ENCODE measurements around the gene KCNG2.

The KCNG2 gene

GRCh38 chr18:79866889-79867574 is 69.3 kb downstream of the KCNG2 start:
- Mint-ChIP-seq H3K4me3 (no peak overlapping the region), H3K9me3 (peaks cover 8% of the 10 kb centered on the region), H3K4me1 (no peaks in the 10 kb centered on the region), H3K27ac (no peak overlapping the region), H3K27me3 (peaks cover 4% of the 10 kb centered on the region), H3K36me3 (ENCODE audit: low read depth) (no peaks in the 10 kb centered on the region)
- no peak for DNase-seq
- ATAC-seq, result no peak

DNA sequence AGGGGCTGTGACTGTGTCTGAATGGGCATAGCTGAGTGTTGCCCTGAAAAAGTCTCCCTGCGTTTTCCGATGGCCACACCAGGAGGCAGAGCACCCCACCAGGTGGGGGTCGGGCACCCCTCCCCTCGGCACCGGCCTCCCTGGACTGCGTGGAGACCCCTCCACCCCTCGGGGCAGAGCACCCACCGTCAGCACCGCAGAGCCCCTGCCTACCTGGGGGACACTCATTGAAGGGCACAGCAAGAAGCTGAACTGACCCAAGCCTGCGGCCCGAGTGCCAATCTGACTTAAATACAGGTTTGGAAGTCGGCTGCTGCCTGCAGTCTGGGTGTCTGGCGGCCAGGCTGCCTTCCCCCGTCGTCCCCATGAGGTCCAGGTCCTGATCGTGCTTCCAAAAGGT is 69.9 kb downstream of the KCNG2 start:
- no peak for ATAC-seq
- Mint-ChIP-seq H3K4me1 (no peaks in the 10 kb centered on the region), H3K4me3 (no peak overlapping the region), H3K27ac (no peak overlapping the region), H3K27me3 (peaks cover 2% of the 10 kb centered on the region), H3K36me3 (ENCODE audit: low read depth) (no peaks in the 10 kb centered on the region), H3K9me3 (peaks cover 2% of the 10 kb centered on the region)
- DNase-seq, result no peak

DNA sequence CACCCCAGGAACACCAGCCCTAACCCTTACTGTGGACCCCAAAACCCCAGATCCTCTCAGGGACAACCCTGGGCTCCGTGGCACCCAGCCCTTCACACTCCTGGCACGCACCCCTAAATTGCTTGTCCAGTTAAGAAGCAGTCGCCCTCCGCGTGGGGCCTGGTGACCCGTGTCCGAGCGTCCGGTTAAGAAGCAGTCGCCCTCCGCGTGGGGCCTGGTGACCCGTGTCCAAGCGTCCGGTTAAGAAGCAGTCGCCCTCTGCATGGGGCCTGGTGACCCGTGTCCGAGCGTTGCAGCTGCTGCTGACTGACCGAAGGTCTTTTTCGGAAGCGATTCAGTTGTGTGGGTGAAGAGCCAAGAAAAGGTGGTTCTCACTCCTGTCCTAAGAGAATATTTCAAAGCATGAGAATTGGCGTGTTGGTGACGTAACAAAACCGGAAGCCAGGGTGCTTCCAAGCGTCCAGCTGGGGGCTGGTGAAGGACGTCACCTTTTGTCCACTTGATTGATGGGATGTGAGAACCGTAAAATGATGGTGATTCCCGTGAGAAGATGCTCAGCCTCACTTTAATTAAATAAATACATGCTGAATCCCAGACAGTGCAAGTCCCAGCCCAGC is 70.5 kb downstream of the KCNG2 start:
- Mint-ChIP-seq H3K27me3 (peaks cover 2% of the 10 kb centered on the region), H3K4me3 (no peak overlapping the region), H3K36me3 (ENCODE audit: low read depth) (no peaks in the 10 kb centered on the region), H3K4me1 (no peaks in the 10 kb centered on the region), H3K27ac (no peak overlapping the region), H3K9me3 (no peaks in the 10 kb centered on the region)
- no peak for DNase-seq
- no peak for ATAC-seq

DNA sequence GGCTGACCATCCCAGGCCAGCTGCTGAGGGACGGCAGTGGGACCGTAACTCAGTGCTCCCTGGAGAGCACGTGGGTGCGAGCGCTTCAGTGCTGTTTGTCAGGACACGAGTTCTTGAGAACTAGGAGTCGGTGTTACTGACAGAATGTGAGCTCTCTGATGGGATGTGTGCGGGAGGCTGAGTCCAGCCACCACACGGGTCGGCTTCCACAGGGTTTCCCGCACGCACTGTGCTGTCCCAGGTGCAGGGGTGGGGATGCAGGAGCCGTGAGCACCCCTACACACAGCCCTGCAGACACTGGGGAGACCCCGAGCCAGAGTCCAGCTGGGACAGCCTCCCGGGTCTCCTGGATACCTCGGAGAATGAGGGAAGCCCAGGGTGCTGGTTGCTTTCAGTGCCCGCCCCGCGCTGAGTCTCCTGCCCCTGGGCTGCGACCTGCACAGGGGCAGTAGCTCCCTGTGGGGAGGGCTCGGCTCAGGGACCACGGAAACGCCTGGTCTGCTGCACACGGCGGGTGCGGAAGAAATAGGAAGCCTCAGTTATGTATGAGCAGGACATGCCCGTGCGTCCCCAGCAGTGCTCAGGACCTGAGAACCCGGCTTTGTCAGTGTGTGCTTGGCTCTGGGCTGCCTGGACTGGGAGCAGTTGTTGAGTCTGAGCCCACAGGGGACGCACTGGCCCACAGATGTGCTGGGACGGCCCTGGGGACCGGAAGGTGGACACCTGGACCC is 71.2 kb downstream of the KCNG2 start:
- Mint-ChIP-seq H3K4me3 (no peak overlapping the region), H3K36me3 (ENCODE audit: low read depth) (no peaks in the 10 kb centered on the region), H3K4me1 (no peaks in the 10 kb centered on the region), H3K9me3 (no peaks in the 10 kb centered on the region), H3K27ac (no peak overlapping the region), H3K27me3 (peaks cover 3% of the 10 kb centered on the region)
- no peak for DNase-seq
- no peak for ATAC-seq

GRCh38 chr18:79869591-79870300 is 72.0 kb downstream of the KCNG2 start:
- Mint-ChIP-seq H3K4me3 (no peak overlapping the region), H3K27me3 (peaks cover 6% of the 10 kb centered on the region), H3K4me1 (no peaks in the 10 kb centered on the region), H3K36me3 (ENCODE audit: low read depth) (no peaks in the 10 kb centered on the region), H3K9me3 (no peaks in the 10 kb centered on the region), H3K27ac (no peak overlapping the region)
- DNase-seq (no peak), ATAC-seq (no peak)

GRCh38 chr18:79870301-79871025 is 72.7 kb downstream of the KCNG2 start:
- no peak for ATAC-seq
- no peak for DNase-seq
- Mint-ChIP-seq H3K36me3 (ENCODE audit: low read depth) (no peaks in the 10 kb centered on the region), H3K9me3 (no peaks in the 10 kb centered on the region), H3K4me1 (no peaks in the 10 kb centered on the region), H3K27ac (no peak overlapping the region), H3K27me3 (peaks cover 6% of the 10 kb centered on the region), H3K4me3 (no peak overlapping the region)

- H3K9me3 Mint-ChIP-seq, result no peaks in the 10 kb centered on the region
- no peak for DNase-seq
- no peak overlapping the region for H3K4me3 Mint-ChIP-seq
- no peaks in the 10 kb centered on the region for H3K36me3 Mint-ChIP-seq (ENCODE audit: low read depth)
- H3K27me3 Mint-ChIP-seq, result peaks cover 6% of the 10 kb centered on the region
- no peak overlapping the region for H3K27ac Mint-ChIP-seq
- no peaks in the 10 kb centered on the region for H3K4me1 Mint-ChIP-seq
- ATAC-seq, result no peak
Measured at GRCh38 chr18:79871026-79871390, 73.3 kb downstream of the KCNG2 start.

- Mint-ChIP-seq H3K27ac (no peak overlapping the region), H3K36me3 (ENCODE audit: low read depth) (no peaks in the 10 kb centered on the region), H3K4me1 (no peaks in the 10 kb centered on the region), H3K9me3 (no peaks in the 10 kb centered on the region), H3K4me3 (no peak overlapping the region), H3K27me3 (peaks cover 6% of the 10 kb centered on the region)
- ATAC-seq (no peak), DNase-seq (no peak)
Measured at GRCh38 chr18:79871481-79872091, 73.8 kb downstream of the KCNG2 start.

GRCh38 chr18:79872527-79873444 is 75.0 kb downstream of the KCNG2 start:
- peaks cover 6% of the 10 kb centered on the region for H3K27me3 Mint-ChIP-seq
- ATAC-seq, result no peak
- no peaks in the 10 kb centered on the region for H3K9me3 Mint-ChIP-seq
- H3K27ac Mint-ChIP-seq, result no peak overlapping the region
- no peak overlapping the region for H3K4me3 Mint-ChIP-seq
- no peaks in the 10 kb centered on the region for H3K36me3 Mint-ChIP-seq (ENCODE audit: low read depth)
- no peak for DNase-seq
- H3K4me1 Mint-ChIP-seq, result no peaks in the 10 kb centered on the region

DNA sequence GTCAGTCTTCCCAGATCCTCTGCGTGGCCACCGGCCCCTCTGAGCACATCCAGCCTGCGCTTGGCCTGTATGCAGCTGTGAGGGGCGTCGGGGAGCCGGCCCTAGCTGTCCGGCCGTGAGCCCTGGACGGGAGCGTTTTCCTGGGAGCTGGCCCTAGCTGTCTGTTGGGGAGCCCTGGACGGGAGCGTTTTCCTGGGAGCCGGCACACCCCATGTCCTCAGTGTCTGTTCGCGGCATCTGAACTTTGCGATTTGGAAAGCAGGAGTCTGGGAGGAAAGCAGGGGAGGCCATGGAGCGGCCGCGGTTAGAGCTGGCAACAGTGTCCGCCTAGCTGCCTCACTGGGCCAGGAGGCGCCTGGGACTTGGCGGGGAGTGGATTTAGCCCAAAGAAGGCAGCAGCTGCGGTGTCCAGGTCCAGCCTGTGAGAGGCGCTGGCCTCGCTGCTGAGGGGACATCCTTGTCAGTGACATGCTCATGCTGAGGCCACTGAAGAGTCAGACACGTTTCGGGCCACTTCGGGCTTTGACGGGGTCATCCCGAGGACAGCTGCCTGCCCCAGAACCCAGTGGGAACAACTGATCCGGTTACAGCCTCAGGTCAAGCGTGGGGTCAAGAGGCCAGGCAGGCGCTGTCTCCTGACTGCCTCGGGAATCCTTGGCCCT is 75.8 kb downstream of the KCNG2 start:
- Mint-ChIP-seq H3K9me3 (no peaks in the 10 kb centered on the region), H3K36me3 (ENCODE audit: low read depth) (no peaks in the 10 kb centered on the region), H3K27me3 (peaks cover 6% of the 10 kb centered on the region), H3K4me3 (no peak overlapping the region), H3K4me1 (no peaks in the 10 kb centered on the region), H3K27ac (no peak overlapping the region)
- ATAC-seq (no peak), DNase-seq (no peak)

DNA sequence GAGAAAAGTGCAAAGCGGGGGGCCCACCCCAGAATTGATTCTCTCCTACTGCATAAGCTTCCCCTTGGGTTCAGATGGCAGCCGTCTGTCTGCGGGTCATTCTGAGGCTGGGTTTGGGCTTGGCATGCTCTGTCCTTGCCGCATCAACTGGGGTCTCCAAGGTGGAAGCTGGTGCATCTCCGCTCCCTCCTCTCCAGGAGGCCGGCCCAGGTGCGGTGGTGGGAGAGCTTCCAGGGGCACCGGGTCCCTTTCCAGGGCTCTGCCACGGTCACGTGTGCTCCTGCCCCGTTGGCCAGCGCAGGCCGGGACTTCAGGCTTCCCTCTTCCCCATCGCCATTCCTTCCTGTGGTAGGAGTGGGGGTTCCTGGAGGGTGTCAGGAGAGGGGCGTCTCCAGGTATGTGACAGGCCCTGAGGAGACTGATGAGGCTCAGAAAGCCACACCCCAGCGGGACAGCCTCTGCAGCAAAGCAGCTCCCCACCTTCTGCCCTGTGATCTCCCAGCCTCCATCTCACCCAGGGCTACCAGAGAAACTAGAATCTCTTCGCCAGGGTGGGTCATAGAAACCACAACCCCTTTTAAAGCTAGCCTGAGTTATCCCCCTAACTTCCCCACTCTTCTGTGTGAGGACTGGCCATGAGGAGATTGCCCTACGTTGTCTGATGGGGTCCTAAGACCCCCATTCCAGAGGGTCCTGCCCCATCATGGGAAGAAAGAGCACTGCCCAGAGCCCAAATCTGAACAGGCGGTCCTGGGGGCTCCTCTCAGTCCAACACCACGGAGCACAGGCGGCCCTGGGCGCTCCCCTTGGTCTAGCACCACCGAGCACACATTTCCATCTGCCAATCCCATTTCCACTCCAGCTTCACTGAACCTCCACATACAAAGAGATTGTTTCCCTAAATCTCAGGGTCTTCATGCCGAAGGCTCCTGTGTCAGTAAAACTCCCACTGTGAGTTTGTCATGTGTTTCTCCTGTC is 77.1 kb downstream of the KCNG2 start:
- ATAC-seq, result no peak
- H3K36me3 Mint-ChIP-seq (ENCODE audit: low read depth), result no peaks in the 10 kb centered on the region
- no peaks in the 10 kb centered on the region for H3K4me1 Mint-ChIP-seq
- DNase-seq, result no peak
- H3K4me3 Mint-ChIP-seq, result no peak overlapping the region
- no peak overlapping the region for H3K27ac Mint-ChIP-seq
- no peaks in the 10 kb centered on the region for H3K9me3 Mint-ChIP-seq
- peaks cover 6% of the 10 kb centered on the region for H3K27me3 Mint-ChIP-seq

GRCh38 chr18:79875531-79875919 is 77.8 kb downstream of the KCNG2 start:
- H3K36me3 Mint-ChIP-seq (ENCODE audit: low read depth), result no peaks in the 10 kb centered on the region
- H3K27ac Mint-ChIP-seq, result no peak overlapping the region
- no peak for ATAC-seq
- no peak for DNase-seq
- H3K27me3 Mint-ChIP-seq, result peaks cover 6% of the 10 kb centered on the region
- H3K9me3 Mint-ChIP-seq, result no peaks in the 10 kb centered on the region
- no peaks in the 10 kb centered on the region for H3K4me1 Mint-ChIP-seq
- H3K4me3 Mint-ChIP-seq, result no peak overlapping the region

Measured in activated naive CD8-positive, alpha-beta T cell treated with anti-CD3 and anti-CD28 coated beads, Interleukin-2, amount 50 U/mL, for 24 hours (primary cell).